Esophagus muscularis mucosa (tissue), 3 donors: ENCODE results near the gene TTI1.

Experiments
- CTCF ChIP-seq, 3 experiments: fragments of 200-600 bp in 2 of 3; fragments of 450-650 bp in 1 of 3; sonication (generic) in 2 of 3; IDR thresholded peaks; one replicate each; pipeline ENCODE4 v1.5.1; 2017 to 2019; ENCODE audit warnings: antibody characterized with exemption in 3 of 3, mild to moderate bottlenecking in 2 of 3, moderate library complexity in 1 of 3
- POLR2A ChIP-seq: fragments of 450-650 bp; IDR thresholded peaks from one replicate; pipeline ENCODE4 v1.6.1; 2017; ENCODE audit warnings: antibody characterized with exemption, moderate library complexity, mild to moderate bottlenecking, low read depth
- POLR2AphosphoS5 ChIP-seq, 2 donors: sonication (generic); formaldehyde crosslinking; IDR thresholded peaks; one replicate each; pipeline ENCODE4 v1.6.1; 2017; ENCODE audit warnings: antibody characterized with exemption in 2 of 2

GRCh38 chr20:38031957-38032356 lies 1.3 kb downstream of the TTI1 start:
- no peak for TF ChIP-seq CTCF (IDR thresholded peaks at IDR 0.05)
- no peak for TF ChIP-seq POLR2AphosphoS5 (IDR thresholded peaks at IDR 0.05)
- no peak for TF ChIP-seq POLR2A
